ENCODE results near the gene ZNF287. TPM values are rescaled to one million over a fixed set of nuclear protein-coding genes. Genes with fewer than 3 reads are reported as not detected.

The ZNF287 gene
- total and polyA plus RNA-seq, 2 donors (not counting 3 experiments of a cell fraction or from before 2014, with no cell fraction given), result 3.6 to 5.5 TPM

DNA sequence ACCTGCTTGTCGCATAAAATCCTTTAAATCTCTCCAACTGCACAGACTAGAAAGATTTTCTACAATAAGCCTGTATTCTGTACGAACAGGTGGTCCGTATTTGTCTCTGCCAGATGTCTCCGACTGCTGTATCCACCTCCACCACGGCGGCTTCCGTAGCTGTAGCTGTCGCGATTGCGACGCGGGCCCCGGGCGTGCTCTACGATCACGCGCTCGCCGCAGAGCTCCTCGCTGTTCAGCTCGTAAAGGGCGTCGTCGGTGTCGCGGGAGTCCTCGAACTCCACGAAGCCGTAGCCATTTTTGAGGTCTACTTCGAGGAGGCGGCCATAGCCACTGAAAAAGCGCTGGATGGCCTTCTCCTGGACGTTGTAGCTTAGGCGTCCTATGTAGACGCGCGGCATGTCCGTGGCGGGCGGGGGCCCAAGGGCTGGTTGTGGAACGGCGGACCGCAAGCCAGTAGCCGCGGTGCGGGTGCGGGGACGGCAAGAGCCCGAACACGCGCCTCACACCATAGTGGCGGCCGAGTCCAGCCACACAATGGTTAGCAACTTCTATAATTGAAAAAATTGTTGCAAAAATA, 48.6 kb upstream of the ZNF287 start:
- no peak overlapping the region for H3K4me3 ChIP-seq (replicated peaks in 1 of 3; ENCODE audit: insufficient read depth in 1 of 3, low read depth in 1 of 3, low read length in 3 of 3)
- TF ChIP-seq MYC (IDR thresholded peaks at IDR 0.05; ENCODE audit: low read depth, low read length) (no peak), POLR2AphosphoS5 (IDR thresholded peaks at IDR 0.05; ENCODE audit: insufficient read depth, low read depth, low read length) (no peak), JUN (IDR thresholded peaks at IDR 0.05; ENCODE audit: borderline replicate concordance, insufficient read depth, insufficient read length, low read depth) (no peak), EZH2 (IDR thresholded peaks at IDR 0.05; ENCODE audit: borderline replicate concordance, low read depth, low read length, severe bottlenecking) (no peak), FOS (IDR thresholded peaks at IDR 0.05; ENCODE audit: borderline replicate concordance, insufficient read depth, low read length) (no peak), POLR2A (IDR thresholded peaks at IDR 0.05; ENCODE audit: low read depth, low read length) (no peak), GATA2 (IDR thresholded peaks at IDR 0.05; ENCODE audit: insufficient read depth, insufficient read length, low read depth, low read length) (no peak)
- TF ChIP-seq, protein P1, sequence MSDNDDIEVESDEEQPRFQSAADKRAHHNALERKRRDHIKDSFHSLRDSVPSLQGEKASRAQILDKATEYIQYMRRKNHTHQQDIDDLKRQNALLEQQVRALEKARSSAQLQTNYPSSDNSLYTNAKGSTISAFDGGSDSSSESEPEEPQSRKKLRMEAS (IDR thresholded peaks at IDR 0.05; ENCODE audit: insufficient read depth, insufficient read length), result no peak
- TF ChIP-seq, protein P2, sequence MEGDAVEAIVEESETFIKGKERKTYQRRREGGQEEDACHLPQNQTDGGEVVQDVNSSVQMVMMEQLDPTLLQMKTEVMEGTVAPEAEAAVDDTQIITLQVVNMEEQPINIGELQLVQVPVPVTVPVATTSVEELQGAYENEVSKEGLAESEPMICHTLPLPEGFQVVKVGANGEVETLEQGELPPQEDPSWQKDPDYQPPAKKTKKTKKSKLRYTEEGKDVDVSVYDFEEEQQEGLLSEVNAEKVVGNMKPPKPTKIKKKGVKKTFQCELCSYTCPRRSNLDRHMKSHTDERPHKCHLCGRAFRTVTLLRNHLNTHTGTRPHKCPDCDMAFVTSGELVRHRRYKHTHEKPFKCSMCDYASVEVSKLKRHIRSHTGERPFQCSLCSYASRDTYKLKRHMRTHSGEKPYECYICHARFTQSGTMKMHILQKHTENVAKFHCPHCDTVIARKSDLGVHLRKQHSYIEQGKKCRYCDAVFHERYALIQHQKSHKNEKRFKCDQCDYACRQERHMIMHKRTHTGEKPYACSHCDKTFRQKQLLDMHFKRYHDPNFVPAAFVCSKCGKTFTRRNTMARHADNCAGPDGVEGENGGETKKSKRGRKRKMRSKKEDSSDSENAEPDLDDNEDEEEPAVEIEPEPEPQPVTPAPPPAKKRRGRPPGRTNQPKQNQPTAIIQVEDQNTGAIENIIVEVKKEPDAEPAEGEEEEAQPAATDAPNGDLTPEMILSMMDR (IDR thresholded peaks at IDR 0.05; ENCODE audit: extremely low read depth in 1 of 2, insufficient read depth in 1 of 2, low read depth in 1 of 2, low read length in 2 of 2), result no peak
- POLR2A ChIA-PET, result no interaction called here
- DNase-seq (ENCODE audit: low read depth, low spot score), result no peak
- intact Hi-C loops (cut with micrococcal nuclease), result no loop called here
- no TSS peak for BruUV-seq (replicated peaks)
- no peak overlapping the region for H3K4me2 ChIP-seq (ENCODE audit: insufficient read depth, low read length)
- dilution Hi-C loops (cut with MboI; ENCODE audit: extremely low pct_ligation_motif_present, low sequenced_read_pairs), result no loop called here
- H3K4me1 ChIP-seq (ENCODE audit: control insufficient read depth, extremely low read depth, insufficient read depth, low read length), result no peaks in the 10 kb centered on the region
- H3K79me2 ChIP-seq (ENCODE audit: control insufficient read depth, insufficient read depth, low read length), result no peaks in the 10 kb centered on the region
- H3K36me3 ChIP-seq (ENCODE audit: control insufficient read depth in 2 of 2, extremely low read depth in 1 of 2, insufficient read depth in 2 of 2, low read length in 2 of 2), result no peaks in the 10 kb centered on the region
- no peaks in the 10 kb centered on the region for H3K9me1 ChIP-seq (replicated peaks; ENCODE audit: control insufficient read depth, extremely low read depth, insufficient read depth, low read length)
- H2AFZ ChIP-seq (ENCODE audit: low read depth, low read length), result no peak overlapping the region
- H3K9ac ChIP-seq (replicated peaks; ENCODE audit: extremely low read depth, insufficient read depth, low read length), result no peak overlapping the region
- H4K20me1 ChIP-seq (replicated peaks; ENCODE audit: control insufficient read depth, extremely low read depth, insufficient read depth, low read length), result no peaks in the 10 kb centered on the region
- H3K27ac ChIP-seq (ENCODE audit: insufficient read depth, low read depth, low read length), result no peak overlapping the region
- CTCF ChIA-PET, result interaction anchor here (1.5 kb wide), 1 partner anchor 28 kb away, joined by 3 read pairs; no protein-coding TSS in a partner anchor
- no peaks in the 10 kb centered on the region for H3K27me3 ChIP-seq (ENCODE audit: control insufficient read depth in 2 of 2, insufficient read depth in 2 of 2, low read length in 2 of 2)
- no peak for FAIRE-seq
- H3K9me3 ChIP-seq (replicated peaks; ENCODE audit: control insufficient read depth, insufficient read depth, low read length), result peaks cover 4% of the 10 kb centered on the region

Measured in endothelial cell of umbilical vein (primary cell).